ENCODE results near the gene BOC. TPM values are rescaled to one million over a fixed set of nuclear protein-coding genes. Genes with fewer than 3 reads are reported as not detected.

BOC gene
- total RNA-seq, 1 experiment from 2014 or later, result 0.07 TPM

- H3K27me3 Mint-ChIP-seq (ENCODE audit: unreplicated experiment), result peaks cover 27% of the 10 kb centered on the region
- no TSS peak for BruUV-seq (replicated peaks)
- no peaks in the 10 kb centered on the region for H3K9me3 Mint-ChIP-seq (ENCODE audit: low read depth, unreplicated experiment)
- no peak overlapping the region for H3K27ac Mint-ChIP-seq (ENCODE audit: unreplicated experiment)
- no peak for TF ChIP-seq CTCF (IDR thresholded peaks at IDR 0.05; ENCODE audit: unreplicated experiment)
- DNase-seq, result no peak
- peaks cover 13% of the 10 kb centered on the region for H3K4me1 Mint-ChIP-seq (ENCODE audit: low read depth, unreplicated experiment)
- CTCF ChIA-PET, result no interaction called here
- no peaks in the 10 kb centered on the region for H3K36me3 Mint-ChIP-seq (ENCODE audit: insufficient read depth, unreplicated experiment)
- no peak overlapping the region for H3K4me3 Mint-ChIP-seq (ENCODE audit: low read depth, unreplicated experiment)
- intact Hi-C loops (cut with micrococcal nuclease; ENCODE audit: unreplicated experiment), result no loop called here
These were observed 21.0 kb downstream of the BOC start for GRCh38 chr3:113232342-113232741.

GRCh38 chr3:113233497-113233896, 22.1 kb downstream of the BOC start:
- H3K36me3 Mint-ChIP-seq (ENCODE audit: insufficient read depth, unreplicated experiment), result no peaks in the 10 kb centered on the region
- peaks cover 13% of the 10 kb centered on the region for H3K4me1 Mint-ChIP-seq (ENCODE audit: low read depth, unreplicated experiment)
- H3K9me3 Mint-ChIP-seq (ENCODE audit: low read depth, unreplicated experiment), result no peaks in the 10 kb centered on the region
- intact Hi-C loops (cut with micrococcal nuclease; ENCODE audit: unreplicated experiment), result no loop called here
- H3K4me3 Mint-ChIP-seq (ENCODE audit: low read depth, unreplicated experiment), result no peak overlapping the region
- no TSS peak for BruUV-seq (replicated peaks)
- peaks cover 38% of the 10 kb centered on the region for H3K27me3 Mint-ChIP-seq (ENCODE audit: unreplicated experiment)
- CTCF ChIA-PET, result no interaction called here
- no peak for DNase-seq
- H3K27ac Mint-ChIP-seq (ENCODE audit: unreplicated experiment), result no peak overlapping the region
- TF ChIP-seq CTCF (IDR thresholded peaks at IDR 0.05; ENCODE audit: unreplicated experiment), result no peak

GRCh38 chr3:113234028-113234427, 22.7 kb downstream of the BOC start:
- Mint-ChIP-seq H3K4me1 (ENCODE audit: low read depth, unreplicated experiment) (peaks cover 13% of the 10 kb centered on the region), H3K27ac (ENCODE audit: unreplicated experiment) (no peak overlapping the region), H3K36me3 (ENCODE audit: insufficient read depth, unreplicated experiment) (no peaks in the 10 kb centered on the region), H3K4me3 (ENCODE audit: low read depth, unreplicated experiment) (no peak overlapping the region), H3K27me3 (ENCODE audit: unreplicated experiment) (peaks cover 44% of the 10 kb centered on the region), H3K9me3 (ENCODE audit: low read depth, unreplicated experiment) (no peaks in the 10 kb centered on the region)
- no peak for TF ChIP-seq CTCF (IDR thresholded peaks at IDR 0.05; ENCODE audit: unreplicated experiment)
- intact Hi-C loops (cut with micrococcal nuclease; ENCODE audit: unreplicated experiment), result no loop called here
- no TSS peak for BruUV-seq (replicated peaks)
- CTCF ChIA-PET, result interaction anchor here (0.8 kb wide), 1 partner anchor 9 kb away, joined by 3 read pairs; no protein-coding TSS in a partner anchor
- no peak for DNase-seq

- no TSS peak for BruUV-seq (replicated peaks)
- Mint-ChIP-seq H3K27ac (ENCODE audit: unreplicated experiment) (no peak overlapping the region), H3K4me3 (ENCODE audit: low read depth, unreplicated experiment) (no peak overlapping the region), H3K36me3 (ENCODE audit: insufficient read depth, unreplicated experiment) (no peaks in the 10 kb centered on the region), H3K27me3 (ENCODE audit: unreplicated experiment) (peaks cover 51% of the 10 kb centered on the region), H3K9me3 (ENCODE audit: low read depth, unreplicated experiment) (no peaks in the 10 kb centered on the region), H3K4me1 (ENCODE audit: low read depth, unreplicated experiment) (peaks cover 13% of the 10 kb centered on the region)
- intact Hi-C loops (cut with micrococcal nuclease; ENCODE audit: unreplicated experiment), result no loop called here
- no peak for DNase-seq
- CTCF ChIA-PET, result interaction anchor here (0.8 kb wide), 1 partner anchor 10 kb away, joined by 3 read pairs; no protein-coding TSS in a partner anchor
- no peak for TF ChIP-seq CTCF (IDR thresholded peaks at IDR 0.05; ENCODE audit: unreplicated experiment)
These were observed 23.4 kb downstream of the BOC start for GRCh38 chr3:113234688-113235260.

Data from Calu3 (cell line).